Ishikawa (cell line): ENCODE measurements around the gene CMTM8.

Source experiments
- CREB1 ChIP-seq: IDR thresholded peaks from 2 replicates; pipeline ENCODE4 v1.6.1; 2012; ENCODE audit warnings: low read depth
- EP300 ChIP-seq: IDR thresholded peaks from 2 replicates; pipeline ENCODE4 v1.6.1; 2012; ENCODE audit warnings: borderline replicate concordance
- FOXM1 ChIP-seq: IDR thresholded peaks from 2 replicates; pipeline ENCODE4 v1.6.1; 2012; ENCODE audit warnings: low read depth, borderline replicate concordance
- TCF12 ChIP-seq: IDR thresholded peaks from 2 replicates; pipeline ENCODE4 v1.6.1; 2012; ENCODE audit warnings: low read depth
- YY1 ChIP-seq: IDR thresholded peaks from 2 replicates; pipeline ENCODE4 v1.6.1; 2012; ENCODE audit warnings: low read depth
- TF ChIP-seq, protein P1 (sequence below): IDR thresholded peaks from 2 replicates; pipeline ENCODE4 v1.6.1; 2012; ENCODE audit warnings: low read depth, mild to moderate bottlenecking
- TF ChIP-seq, protein P2 (sequence below): IDR thresholded peaks from 2 replicates; pipeline ENCODE4 v1.6.1; 2012

DNA sequence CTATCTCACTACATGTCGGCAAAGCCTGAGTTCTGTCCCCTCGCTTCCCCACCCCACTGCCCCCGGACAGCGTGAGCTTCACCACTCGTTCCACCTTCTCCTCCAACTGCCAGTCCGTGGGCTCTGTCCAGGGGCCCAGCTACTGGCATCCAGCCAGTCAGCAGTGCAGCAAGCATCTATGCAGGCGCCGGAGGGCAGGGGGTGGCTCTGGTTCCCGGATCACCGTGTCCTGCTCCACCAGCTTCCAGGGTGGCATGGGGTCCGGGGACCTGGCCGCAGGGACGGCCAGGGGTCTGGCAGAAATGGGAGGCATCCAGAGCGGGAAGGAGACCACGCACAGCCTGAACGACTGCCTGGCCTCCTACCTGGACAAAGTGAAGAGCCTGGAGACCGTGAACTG, 20.4 kb downstream of the CMTM8 start:
- TF ChIP-seq, protein P1, sequence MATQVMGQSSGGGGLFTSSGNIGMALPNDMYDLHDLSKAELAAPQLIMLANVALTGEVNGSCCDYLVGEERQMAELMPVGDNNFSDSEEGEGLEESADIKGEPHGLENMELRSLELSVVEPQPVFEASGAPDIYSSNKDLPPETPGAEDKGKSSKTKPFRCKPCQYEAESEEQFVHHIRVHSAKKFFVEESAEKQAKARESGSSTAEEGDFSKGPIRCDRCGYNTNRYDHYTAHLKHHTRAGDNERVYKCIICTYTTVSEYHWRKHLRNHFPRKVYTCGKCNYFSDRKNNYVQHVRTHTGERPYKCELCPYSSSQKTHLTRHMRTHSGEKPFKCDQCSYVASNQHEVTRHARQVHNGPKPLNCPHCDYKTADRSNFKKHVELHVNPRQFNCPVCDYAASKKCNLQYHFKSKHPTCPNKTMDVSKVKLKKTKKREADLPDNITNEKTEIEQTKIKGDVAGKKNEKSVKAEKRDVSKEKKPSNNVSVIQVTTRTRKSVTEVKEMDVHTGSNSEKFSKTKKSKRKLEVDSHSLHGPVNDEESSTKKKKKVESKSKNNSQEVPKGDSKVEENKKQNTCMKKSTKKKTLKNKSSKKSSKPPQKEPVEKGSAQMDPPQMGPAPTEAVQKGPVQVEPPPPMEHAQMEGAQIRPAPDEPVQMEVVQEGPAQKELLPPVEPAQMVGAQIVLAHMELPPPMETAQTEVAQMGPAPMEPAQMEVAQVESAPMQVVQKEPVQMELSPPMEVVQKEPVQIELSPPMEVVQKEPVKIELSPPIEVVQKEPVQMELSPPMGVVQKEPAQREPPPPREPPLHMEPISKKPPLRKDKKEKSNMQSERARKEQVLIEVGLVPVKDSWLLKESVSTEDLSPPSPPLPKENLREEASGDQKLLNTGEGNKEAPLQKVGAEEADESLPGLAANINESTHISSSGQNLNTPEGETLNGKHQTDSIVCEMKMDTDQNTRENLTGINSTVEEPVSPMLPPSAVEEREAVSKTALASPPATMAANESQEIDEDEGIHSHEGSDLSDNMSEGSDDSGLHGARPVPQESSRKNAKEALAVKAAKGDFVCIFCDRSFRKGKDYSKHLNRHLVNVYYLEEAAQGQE, result no peak
- no peak for TF ChIP-seq YY1
- TF ChIP-seq, protein P2, sequence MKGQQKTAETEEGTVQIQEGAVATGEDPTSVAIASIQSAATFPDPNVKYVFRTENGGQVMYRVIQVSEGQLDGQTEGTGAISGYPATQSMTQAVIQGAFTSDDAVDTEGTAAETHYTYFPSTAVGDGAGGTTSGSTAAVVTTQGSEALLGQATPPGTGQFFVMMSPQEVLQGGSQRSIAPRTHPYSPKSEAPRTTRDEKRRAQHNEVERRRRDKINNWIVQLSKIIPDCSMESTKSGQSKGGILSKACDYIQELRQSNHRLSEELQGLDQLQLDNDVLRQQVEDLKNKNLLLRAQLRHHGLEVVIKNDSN, result no peak
- TF ChIP-seq EP300, result no peak
- TF ChIP-seq CREB1, result no peak
- TF ChIP-seq FOXM1, result no peak
- no peak for TF ChIP-seq TCF12
